ENCODE data around the gene SYNGR2.

SYNGR2 gene

DNA sequence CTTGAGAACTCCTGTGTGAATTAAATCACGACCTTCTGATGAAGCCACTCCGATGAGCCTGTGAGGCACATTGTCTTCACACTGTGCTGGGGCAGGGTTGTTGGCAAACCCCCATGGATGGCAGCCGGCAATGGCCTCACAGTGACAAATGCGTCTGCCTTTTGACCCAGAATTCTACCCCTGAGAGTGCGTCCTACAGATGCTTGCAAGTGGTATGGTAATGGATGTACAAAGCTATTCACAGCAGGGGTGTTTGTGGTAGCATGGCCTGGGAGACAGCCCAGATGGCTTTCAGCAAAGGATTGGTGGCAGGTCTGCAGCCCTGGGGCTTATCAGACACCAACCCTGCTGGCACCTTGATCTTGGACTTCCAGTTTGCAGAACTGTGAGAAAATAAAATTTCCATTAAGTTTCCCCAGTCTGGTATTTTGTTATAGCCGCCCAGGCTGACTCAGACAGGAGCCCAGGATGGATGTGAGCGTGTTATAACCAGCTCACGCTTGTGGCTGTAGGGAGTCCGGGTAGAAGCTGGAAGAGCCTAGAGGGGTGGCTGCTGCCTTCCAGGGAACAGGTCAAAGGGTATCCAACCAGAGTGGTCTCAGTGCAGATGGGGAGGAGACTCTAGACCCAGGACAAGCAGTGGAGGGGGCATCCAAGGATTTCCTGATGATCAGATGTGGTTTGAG is 28.9 kb downstream of the SYNGR2 start:
- no peak overlapping the region for H3K4me3 ChIP-seq (ENCODE audit: low read depth, low read length)

- no peak overlapping the region for H3K4me3 ChIP-seq (ENCODE audit: low read depth, low read length)
These were observed 32.1 kb downstream of the SYNGR2 start for GRCh38 chr17:78200451-78200850.

DNA sequence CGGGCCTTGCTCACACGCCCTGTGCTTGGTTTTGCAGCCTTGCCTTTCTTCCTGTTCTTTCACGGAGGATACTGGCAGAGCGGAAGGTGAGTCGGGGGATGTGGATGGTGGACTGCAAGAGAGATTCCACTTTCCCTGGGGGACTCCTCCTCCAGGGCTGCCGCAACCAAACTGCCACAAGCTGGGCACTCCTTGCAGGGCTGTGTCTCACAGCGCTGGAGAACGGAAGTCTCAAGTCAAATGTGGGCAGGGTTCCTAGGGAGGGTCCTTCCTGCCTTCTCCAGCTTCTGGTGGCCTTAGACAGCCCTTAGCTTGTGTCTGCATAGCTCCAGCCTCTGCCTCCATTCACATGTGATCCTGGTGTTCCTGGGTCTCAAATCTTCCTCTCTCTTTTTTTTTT is 34.3 kb downstream of the SYNGR2 start:
- no peak overlapping the region for H3K4me3 ChIP-seq (ENCODE audit: low read depth, low read length)

DNA sequence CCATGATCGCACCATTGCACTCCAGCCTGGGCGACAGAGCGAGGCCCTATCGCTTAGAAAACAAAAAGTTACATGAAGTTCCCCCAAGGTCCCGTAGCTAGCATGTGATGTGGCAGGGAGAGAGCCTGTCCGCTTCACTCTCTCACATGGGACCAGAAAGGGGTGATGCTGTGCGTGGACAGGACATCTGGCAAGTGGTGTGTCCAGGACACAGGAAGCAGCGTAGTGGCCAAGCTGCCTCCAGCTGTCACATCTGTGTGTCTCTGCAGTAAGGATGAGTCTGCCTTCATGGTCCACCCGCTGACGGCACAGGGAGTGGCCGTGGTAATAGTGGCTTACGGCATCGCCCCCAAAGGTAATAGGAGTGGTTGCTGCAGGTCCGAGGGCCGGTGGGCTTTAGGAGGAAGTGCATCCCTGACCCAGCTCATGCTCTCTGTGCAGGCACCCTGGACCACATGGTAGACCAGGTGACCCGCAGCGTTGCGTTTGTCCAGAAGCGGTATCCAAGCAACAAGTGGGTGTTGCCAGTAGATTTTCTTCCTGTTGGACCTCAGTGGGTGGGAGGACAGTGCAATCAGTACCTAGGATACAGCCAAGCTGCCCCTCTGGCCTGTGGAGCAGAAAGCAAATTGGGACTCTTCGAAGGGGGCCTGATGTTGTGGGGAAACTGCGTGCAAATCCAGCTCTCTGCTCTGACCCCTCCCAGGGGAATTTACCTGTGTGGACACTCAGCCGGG is 36.2 kb downstream of the SYNGR2 start:
- no peak overlapping the region for H3K4me3 ChIP-seq (ENCODE audit: low read depth, low read length)

DNA sequence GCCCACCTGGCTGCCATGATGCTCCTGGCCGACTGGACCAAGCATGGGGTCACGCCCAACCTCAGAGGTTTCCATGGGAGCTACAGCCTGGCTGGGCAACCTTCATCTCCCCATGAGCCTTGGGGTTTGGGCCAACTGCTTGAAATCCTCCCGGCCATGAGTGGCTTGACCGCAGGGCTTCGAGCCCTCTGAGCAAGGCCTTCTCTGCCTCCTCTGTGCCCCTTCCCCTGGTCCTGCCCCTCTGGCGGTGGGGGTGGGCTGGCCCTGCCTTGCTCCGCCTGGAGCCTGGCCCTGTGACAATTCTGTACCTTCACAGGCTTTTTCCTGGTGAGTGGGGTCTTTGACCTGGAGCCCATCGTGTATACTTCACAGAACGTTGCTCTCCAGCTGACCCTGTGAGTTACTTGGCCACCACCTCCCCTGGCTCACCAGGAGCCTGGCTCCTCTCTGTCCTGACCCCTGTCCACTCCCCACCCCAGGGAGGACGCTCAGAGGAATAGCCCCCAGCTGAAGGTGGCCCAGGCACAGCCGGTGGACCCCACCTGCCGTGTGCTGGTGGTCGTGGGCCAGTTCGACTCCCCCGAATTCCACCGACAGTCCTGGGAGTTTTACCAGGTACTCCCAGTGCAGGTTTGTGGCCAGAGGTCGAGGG is 36.9 kb downstream of the SYNGR2 start:
- no peak overlapping the region for H3K4me3 ChIP-seq (ENCODE audit: low read depth, low read length)

GRCh38 chr17:78206298-78206697 is 37.9 kb downstream of the SYNGR2 start:
- no peak overlapping the region for H3K4me3 ChIP-seq (ENCODE audit: low read depth, low read length)

- H3K4me3 ChIP-seq (ENCODE audit: low read depth, low read length) = no peak overlapping the region
These were observed 40.1 kb downstream of the SYNGR2 start for GRCh38 chr17:78208486-78208885.

DNA sequence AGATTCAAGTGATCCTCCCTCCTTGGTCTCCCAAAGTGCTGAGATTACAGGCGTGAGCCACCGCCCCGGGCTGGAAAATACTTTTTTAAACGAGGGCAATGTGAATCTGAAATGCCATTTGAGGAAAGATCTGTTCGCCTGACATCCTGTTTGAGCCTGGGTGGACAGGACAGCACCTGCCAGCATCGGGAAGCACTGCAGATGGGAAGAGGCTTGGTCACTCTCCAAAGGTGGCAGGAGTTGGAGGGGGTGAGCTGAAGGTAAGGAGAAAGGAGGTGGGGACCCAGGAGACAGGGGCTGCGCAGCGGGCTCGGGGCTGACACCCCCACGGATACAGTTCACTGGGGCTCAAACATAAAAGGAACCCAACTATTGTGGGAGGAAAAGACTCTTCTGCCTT is 41.7 kb downstream of the SYNGR2 start:
- no peak overlapping the region for H3K4me3 ChIP-seq (ENCODE audit: low read depth, low read length)

- no peak overlapping the region for H3K4me3 ChIP-seq (ENCODE audit: low read depth, low read length)
These were observed 42.7 kb downstream of the SYNGR2 start for GRCh38 chr17:78211032-78211431.

DNA sequence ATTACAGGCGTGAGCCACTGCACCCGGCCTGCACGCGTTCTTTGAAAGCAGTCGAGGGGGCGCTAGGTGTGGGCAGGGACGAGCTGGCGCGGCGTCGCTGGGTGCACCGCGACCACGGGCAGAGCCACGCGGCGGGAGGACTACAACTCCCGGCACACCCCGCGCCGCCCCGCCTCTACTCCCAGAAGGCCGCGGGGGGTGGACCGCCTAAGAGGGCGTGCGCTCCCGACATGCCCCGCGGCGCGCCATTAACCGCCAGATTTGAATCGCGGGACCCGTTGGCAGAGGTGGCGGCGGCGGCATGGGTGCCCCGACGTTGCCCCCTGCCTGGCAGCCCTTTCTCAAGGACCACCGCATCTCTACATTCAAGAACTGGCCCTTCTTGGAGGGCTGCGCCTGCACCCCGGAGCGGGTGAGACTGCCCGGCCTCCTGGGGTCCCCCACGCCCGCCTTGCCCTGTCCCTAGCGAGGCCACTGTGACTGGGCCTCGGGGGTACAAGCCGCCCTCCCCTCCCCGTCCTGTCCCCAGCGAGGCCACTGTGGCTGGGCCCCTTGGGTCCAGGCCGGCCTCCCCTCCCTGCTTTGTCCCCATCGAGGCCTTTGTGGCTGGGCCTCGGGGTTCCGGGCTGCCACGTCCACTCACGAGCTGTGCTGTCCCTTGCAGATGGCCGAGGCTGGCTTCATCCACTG is 45.8 kb downstream of the SYNGR2 start, which contains the start of gene BIRC5:
BIRC5 (plus strand) TSS at position 238 of the 690 bp plus-strand sequence; CDS start at position 302, 64 bp downstream.
- peak within 1 kb of the TSS; percentile 88 for H3K4me3 ChIP-seq (ENCODE audit: low read depth, low read length)

DNA sequence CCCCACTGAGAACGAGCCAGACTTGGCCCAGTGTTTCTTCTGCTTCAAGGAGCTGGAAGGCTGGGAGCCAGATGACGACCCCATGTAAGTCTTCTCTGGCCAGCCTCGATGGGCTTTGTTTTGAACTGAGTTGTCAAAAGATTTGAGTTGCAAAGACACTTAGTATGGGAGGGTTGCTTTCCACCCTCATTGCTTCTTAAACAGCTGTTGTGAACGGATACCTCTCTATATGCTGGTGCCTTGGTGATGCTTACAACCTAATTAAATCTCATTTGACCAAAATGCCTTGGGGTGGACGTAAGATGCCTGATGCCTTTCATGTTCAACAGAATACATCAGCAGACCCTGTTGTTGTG is 46.3 kb downstream of the SYNGR2 start:
- peak overlapping the region; percentile 88 for H3K4me3 ChIP-seq (ENCODE audit: low read depth, low read length)

DNA sequence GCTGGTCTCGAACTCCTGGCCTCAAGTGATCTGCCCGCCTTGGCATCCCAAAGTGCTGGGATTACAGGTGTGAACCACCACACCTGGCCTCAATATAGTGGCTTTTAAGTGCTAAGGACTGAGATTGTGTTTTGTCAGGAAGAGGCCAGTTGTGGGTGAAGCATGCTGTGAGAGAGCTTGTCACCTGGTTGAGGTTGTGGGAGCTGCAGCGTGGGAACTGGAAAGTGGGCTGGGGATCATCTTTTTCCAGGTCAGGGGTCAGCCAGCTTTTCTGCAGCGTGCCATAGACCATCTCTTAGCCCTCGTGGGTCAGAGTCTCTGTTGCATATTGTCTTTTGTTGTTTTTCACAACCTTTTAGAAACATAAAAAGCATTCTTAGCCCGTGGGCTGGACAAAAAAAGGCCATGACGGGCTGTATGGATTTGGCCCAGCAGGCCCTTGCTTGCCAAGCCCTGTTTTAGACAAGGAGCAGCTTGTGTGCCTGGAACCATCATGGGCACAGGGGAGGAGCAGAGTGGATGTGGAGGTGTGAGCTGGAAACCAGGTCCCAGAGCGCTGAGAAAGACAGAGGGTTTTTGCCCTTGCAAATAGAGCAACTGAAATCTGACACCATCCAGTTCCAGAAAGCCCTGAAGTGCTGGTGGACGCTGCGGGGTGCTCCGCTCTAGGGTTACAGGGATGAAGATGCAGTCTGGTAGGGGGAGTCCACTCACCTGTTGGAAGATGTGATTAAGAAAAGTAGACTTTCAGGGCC is 51.2 kb downstream of the SYNGR2 start:
- H3K4me3 ChIP-seq (ENCODE audit: low read depth, low read length) = no peak overlapping the region
